Liver (tissue), 9 donors: ENCODE data around the gene KEAP1. TPM values are rescaled to one million over a fixed set of nuclear protein-coding genes. Genes with fewer than 3 reads are reported as not detected.

Experiments used
- DNase-seq: peaks from one replicate; pipeline ENCODE4 v3.0.0-alpha.2; 2017; ENCODE audit warnings: low spot score
- H3K27ac ChIP-seq, 2 donors: one replicate each; pipeline ENCODE4 v1.7.0; 2013; ENCODE audit warnings: inconsistent platforms in 2 of 2, low read length in 2 of 2, control low read depth in 1 of 2, low read depth in 1 of 2, mild to moderate bottlenecking in 1 of 2
- H3K27me3 ChIP-seq, 4 donors: one replicate each; pipeline versions ENCODE4 v1.6.1 to v1.7.0; 2013; ENCODE audit warnings: low read length in 3 of 4, inconsistent platforms in 1 of 4, mild to moderate bottlenecking in 1 of 4, moderate library complexity in 1 of 4; ENCODE audit not compliant: control insufficient read depth in 4 of 4, insufficient read depth in 4 of 4
- H3K36me3 ChIP-seq, 4 donors: one replicate each; pipeline versions ENCODE4 v1.6.1 to v1.7.0; 2013; ENCODE audit warnings: low read length in 3 of 4, mild to moderate bottlenecking in 3 of 4, low read depth in 1 of 4, moderate library complexity in 1 of 4; ENCODE audit not compliant: control insufficient read depth in 4 of 4, insufficient read depth in 3 of 4
- H3K4me1 ChIP-seq, 4 donors: one replicate each; pipeline versions ENCODE4 v1.6.1 to v1.7.0; 2013; ENCODE audit warnings: low read length in 3 of 4, mild to moderate bottlenecking in 3 of 4, moderate library complexity in 1 of 4; ENCODE audit not compliant: control insufficient read depth in 4 of 4, insufficient read depth in 4 of 4
- H3K4me3 ChIP-seq, 3 donors: one replicate each; pipeline versions ENCODE4 v1.6.1 to v1.7.0; 2013; ENCODE audit warnings: low read length in 3 of 3, control low read depth in 1 of 3, low read depth in 1 of 3, mild to moderate bottlenecking in 1 of 3
- H3K9ac ChIP-seq, 2 donors: one replicate each; pipeline ENCODE4 v1.7.0; 2013; ENCODE audit warnings: low read length in 2 of 2, mild to moderate bottlenecking in 2 of 2, moderate library complexity in 2 of 2, control low read depth in 1 of 2, low read depth in 1 of 2
- H3K9me3 ChIP-seq, 4 donors: one replicate each; pipeline versions ENCODE4 v1.6.1 to v1.7.0; 2013; ENCODE audit warnings: low read length in 3 of 4; ENCODE audit not compliant: control insufficient read depth in 4 of 4
- ATF3 ChIP-seq: IDR thresholded peaks from 2 replicates; pipeline ENCODE4 v1.6.1; 2016; ENCODE audit warnings: antibody characterized with exemption
- EGR1 ChIP-seq, 2 donors: IDR thresholded peaks; 2 replicates each; pipeline ENCODE4 v1.6.1; 2016 to 2018; ENCODE audit warnings: antibody characterized with exemption in 2 of 2, low read depth in 2 of 2
- FOXA1 ChIP-seq: IDR thresholded peaks from 2 replicates; pipeline ENCODE4 v1.6.1; 2016; ENCODE audit warnings: antibody characterized with exemption
- FOXA2 ChIP-seq: IDR thresholded peaks from 2 replicates; pipeline ENCODE4 v1.6.1; 2016; ENCODE audit warnings: antibody characterized with exemption
- GABPA ChIP-seq, 2 donors: IDR thresholded peaks in 1 of 2; conservative IDR thresholded peaks in 1 of 2; 2 replicates each; pipeline ENCODE4 v1.6.1; 2016; ENCODE audit warnings: antibody characterized with exemption in 2 of 2, mild to moderate bottlenecking in 1 of 2, moderate library complexity in 1 of 2
- HNF4A ChIP-seq, 2 donors: conservative IDR thresholded peaks; 2 replicates each; pipeline ENCODE4 v1.6.1; 2016; ENCODE audit warnings: antibody characterized with exemption in 2 of 2, mild to moderate bottlenecking in 2 of 2
- HNF4G ChIP-seq: IDR thresholded peaks from 2 replicates; pipeline ENCODE4 v1.6.1; 2016; ENCODE audit warnings: antibody characterized with exemption
- JUND ChIP-seq, 2 donors: IDR thresholded peaks; 2 replicates each; pipeline ENCODE4 v1.6.1; 2016; ENCODE audit warnings: antibody characterized with exemption in 2 of 2
- MAX ChIP-seq: IDR thresholded peaks from 2 replicates; pipeline ENCODE4 v1.6.1; 2016; ENCODE audit warnings: antibody characterized with exemption
- NR2F2 ChIP-seq: IDR thresholded peaks from 2 replicates; pipeline ENCODE4 v1.6.1; 2016; ENCODE audit warnings: antibody characterized with exemption
- RAD21 ChIP-seq, 2 donors: IDR thresholded peaks; 2 replicates each; pipeline ENCODE4 v1.6.1; 2016; ENCODE audit warnings: antibody characterized with exemption in 2 of 2, mild to moderate bottlenecking in 2 of 2
- RXRA ChIP-seq, 2 donors: IDR thresholded peaks; 2 replicates each; pipeline ENCODE4 v1.6.1; 2017 to 2018; ENCODE audit warnings: antibody characterized with exemption in 2 of 2, mild to moderate bottlenecking in 1 of 2
- SP1 ChIP-seq: IDR thresholded peaks from 2 replicates; pipeline ENCODE4 v1.6.1; 2018; ENCODE audit warnings: antibody characterized with exemption, mild to moderate bottlenecking
- TAF1 ChIP-seq: conservative IDR thresholded peaks from 2 replicates; pipeline ENCODE4 v1.6.1; 2016; ENCODE audit warnings: antibody characterized with exemption, mild to moderate bottlenecking
- YY1 ChIP-seq: IDR thresholded peaks from 2 replicates; pipeline ENCODE4 v1.6.1; 2016; ENCODE audit warnings: antibody characterized with exemption, mild to moderate bottlenecking
- WGBS: extraction: QIAGEN DNeasy Blood & Tissue Kit; methylation state at CpG from one replicate; pipeline ENCODE4 v1.1.7; 2013; 5-methylcytosine and 5-hydroxymethylcytosine counted together
- polyA plus RNA-seq, 2 donors: library from polyadenylated mRNA; stranded (reverse) in 1 of 2; unstranded in 1 of 2; fragments of 200-250 nt in 1 of 2; fragments of >200 nt in 1 of 2; fragmentation: Nextera tagmentation in 1 of 2; extraction: Ambion mirVana in 1 of 2; gene quantifications; one replicate each; pipeline versions ENCODE4 v1.2.1 to v1.2.3, GENCODE V29; 2013 to 2015
- total RNA-seq, 2 donors: library from RNA; depleted of rRNA; stranded (reverse); fragments of >200 nt; gene quantifications; one replicate each; pipeline ENCODE4 v1.2.3, GENCODE V29; 2014
- TF ChIP-seq, protein P1 (sequence below): fragments of 150-350 bp; IDR thresholded peaks from 2 replicates; pipeline ENCODE4 v1.5.1; 2017; ENCODE audit warnings: improper control_type of control experiment, low read depth, low read length; ENCODE audit not compliant: missing input control
- TF ChIP-seq, protein P2 (sequence below): IDR thresholded peaks from 2 replicates; pipeline ENCODE4 v1.6.1; 2016; ENCODE audit warnings: antibody characterized with exemption, mild to moderate bottlenecking
- TF ChIP-seq, protein P3 (sequence below): IDR thresholded peaks from 2 replicates; pipeline ENCODE4 v1.6.1; 2016; ENCODE audit warnings: antibody characterized with exemption
- donor health status: healthy.
- donor health status: healthy.
- donor health status: healthy.
- donor health status: healthy.
- donor health status: healthy.

KEAP1 gene
- total and polyA plus RNA-seq, 4 donors, result 44.3 to 62.3 (median 48.0) TPM

DNA sequence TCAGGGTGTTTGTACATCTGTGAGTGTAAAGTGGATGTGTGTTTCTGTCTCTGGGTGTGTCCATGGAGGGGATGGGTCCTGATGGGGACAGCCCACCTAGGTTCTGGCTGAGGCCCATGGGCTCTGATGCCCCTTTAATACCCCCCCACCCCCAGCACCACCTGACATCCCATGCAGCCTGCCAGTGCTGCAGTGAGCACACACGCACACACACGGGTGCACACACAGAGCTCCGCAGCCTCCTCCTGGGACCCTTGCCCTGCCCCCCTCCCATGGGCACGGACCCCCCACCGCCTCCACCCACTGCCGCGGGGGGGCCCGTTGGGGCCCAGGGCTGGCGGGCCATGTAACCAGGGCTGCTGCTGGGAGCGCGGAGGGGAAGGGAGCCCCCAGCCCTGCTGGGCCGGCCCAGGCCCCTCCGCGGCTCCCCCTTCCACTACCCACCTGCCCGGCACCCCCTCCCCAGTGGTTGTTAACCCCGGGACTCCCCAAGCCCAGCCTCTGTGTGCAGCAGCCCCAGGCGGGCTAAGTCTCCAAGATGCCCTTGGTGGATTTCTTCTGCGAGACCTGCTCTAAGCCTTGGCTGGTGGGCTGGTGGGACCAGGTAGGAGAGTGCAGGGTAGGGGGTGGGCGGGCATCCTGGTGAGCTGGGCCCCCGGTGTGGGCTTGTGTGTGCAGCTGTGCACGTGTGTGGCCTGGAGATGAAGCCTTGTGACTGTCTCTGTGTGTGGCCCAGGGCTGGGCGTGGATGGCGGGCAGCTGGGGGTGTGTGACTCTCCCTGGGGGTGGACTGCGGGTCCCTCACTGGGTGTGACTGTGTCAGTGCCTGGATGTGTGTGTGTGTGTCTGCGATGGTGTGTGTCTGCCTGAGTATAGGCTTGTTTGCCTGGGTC, 50.2 kb downstream of the KEAP1 start:
- H3K9ac ChIP-seq, result no peak overlapping the region
- no peak overlapping the region for H3K4me3 ChIP-seq
- no peaks in the 10 kb centered on the region for H3K4me1 ChIP-seq
- WGBS, result 58% methylated on average over 25 of the region's 25 CpGs
- no peaks in the 10 kb centered on the region for H3K27me3 ChIP-seq
- H3K36me3 ChIP-seq, result no peaks in the 10 kb centered on the region
- no peak overlapping the region for H3K27ac ChIP-seq
- no peak for TF ChIP-seq RAD21 (IDR thresholded peaks at IDR 0.05)
- TF ChIP-seq MAX, result no peak
- TF ChIP-seq, protein P1, sequence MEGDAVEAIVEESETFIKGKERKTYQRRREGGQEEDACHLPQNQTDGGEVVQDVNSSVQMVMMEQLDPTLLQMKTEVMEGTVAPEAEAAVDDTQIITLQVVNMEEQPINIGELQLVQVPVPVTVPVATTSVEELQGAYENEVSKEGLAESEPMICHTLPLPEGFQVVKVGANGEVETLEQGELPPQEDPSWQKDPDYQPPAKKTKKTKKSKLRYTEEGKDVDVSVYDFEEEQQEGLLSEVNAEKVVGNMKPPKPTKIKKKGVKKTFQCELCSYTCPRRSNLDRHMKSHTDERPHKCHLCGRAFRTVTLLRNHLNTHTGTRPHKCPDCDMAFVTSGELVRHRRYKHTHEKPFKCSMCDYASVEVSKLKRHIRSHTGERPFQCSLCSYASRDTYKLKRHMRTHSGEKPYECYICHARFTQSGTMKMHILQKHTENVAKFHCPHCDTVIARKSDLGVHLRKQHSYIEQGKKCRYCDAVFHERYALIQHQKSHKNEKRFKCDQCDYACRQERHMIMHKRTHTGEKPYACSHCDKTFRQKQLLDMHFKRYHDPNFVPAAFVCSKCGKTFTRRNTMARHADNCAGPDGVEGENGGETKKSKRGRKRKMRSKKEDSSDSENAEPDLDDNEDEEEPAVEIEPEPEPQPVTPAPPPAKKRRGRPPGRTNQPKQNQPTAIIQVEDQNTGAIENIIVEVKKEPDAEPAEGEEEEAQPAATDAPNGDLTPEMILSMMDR, result no peak
- TF ChIP-seq TAF1, result no peak
- TF ChIP-seq GABPA (IDR thresholded peaks at IDR 0.05 in 1 of 2, conservative IDR thresholded peaks at IDR 0.05 in 1 of 2), result no peak
- TF ChIP-seq FOXA1, result no peak
- no peak for TF ChIP-seq FOXA2
- no peak for TF ChIP-seq YY1
- TF ChIP-seq EGR1 (IDR thresholded peaks at IDR 0.05; ENCODE audit: low read depth in 2 of 2), result no peak
- TF ChIP-seq JUND (IDR thresholded peaks at IDR 0.05), result no peak
- no peak for TF ChIP-seq ATF3
- TF ChIP-seq, protein P2, sequence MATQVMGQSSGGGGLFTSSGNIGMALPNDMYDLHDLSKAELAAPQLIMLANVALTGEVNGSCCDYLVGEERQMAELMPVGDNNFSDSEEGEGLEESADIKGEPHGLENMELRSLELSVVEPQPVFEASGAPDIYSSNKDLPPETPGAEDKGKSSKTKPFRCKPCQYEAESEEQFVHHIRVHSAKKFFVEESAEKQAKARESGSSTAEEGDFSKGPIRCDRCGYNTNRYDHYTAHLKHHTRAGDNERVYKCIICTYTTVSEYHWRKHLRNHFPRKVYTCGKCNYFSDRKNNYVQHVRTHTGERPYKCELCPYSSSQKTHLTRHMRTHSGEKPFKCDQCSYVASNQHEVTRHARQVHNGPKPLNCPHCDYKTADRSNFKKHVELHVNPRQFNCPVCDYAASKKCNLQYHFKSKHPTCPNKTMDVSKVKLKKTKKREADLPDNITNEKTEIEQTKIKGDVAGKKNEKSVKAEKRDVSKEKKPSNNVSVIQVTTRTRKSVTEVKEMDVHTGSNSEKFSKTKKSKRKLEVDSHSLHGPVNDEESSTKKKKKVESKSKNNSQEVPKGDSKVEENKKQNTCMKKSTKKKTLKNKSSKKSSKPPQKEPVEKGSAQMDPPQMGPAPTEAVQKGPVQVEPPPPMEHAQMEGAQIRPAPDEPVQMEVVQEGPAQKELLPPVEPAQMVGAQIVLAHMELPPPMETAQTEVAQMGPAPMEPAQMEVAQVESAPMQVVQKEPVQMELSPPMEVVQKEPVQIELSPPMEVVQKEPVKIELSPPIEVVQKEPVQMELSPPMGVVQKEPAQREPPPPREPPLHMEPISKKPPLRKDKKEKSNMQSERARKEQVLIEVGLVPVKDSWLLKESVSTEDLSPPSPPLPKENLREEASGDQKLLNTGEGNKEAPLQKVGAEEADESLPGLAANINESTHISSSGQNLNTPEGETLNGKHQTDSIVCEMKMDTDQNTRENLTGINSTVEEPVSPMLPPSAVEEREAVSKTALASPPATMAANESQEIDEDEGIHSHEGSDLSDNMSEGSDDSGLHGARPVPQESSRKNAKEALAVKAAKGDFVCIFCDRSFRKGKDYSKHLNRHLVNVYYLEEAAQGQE, result no peak
- TF ChIP-seq HNF4A (conservative IDR thresholded peaks at IDR 0.05), result no peak
- TF ChIP-seq HNF4G, result no peak
- TF ChIP-seq SP1, result no peak
- TF ChIP-seq NR2F2, result no peak
- TF ChIP-seq RXRA (IDR thresholded peaks at IDR 0.05), result no peak
- TF ChIP-seq, protein P3, sequence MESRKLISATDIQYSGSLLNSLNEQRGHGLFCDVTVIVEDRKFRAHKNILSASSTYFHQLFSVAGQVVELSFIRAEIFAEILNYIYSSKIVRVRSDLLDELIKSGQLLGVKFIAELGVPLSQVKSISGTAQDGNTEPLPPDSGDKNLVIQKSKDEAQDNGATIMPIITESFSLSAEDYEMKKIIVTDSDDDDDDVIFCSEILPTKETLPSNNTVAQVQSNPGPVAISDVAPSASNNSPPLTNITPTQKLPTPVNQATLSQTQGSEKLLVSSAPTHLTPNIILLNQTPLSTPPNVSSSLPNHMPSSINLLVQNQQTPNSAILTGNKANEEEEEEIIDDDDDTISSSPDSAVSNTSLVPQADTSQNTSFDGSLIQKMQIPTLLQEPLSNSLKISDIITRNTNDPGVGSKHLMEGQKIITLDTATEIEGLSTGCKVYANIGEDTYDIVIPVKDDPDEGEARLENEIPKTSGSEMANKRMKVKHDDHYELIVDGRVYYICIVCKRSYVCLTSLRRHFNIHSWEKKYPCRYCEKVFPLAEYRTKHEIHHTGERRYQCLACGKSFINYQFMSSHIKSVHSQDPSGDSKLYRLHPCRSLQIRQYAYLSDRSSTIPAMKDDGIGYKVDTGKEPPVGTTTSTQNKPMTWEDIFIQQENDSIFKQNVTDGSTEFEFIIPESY, result no peak
- no peaks in the 10 kb centered on the region for H3K9me3 ChIP-seq
- no peak for DNase-seq
